Esophagus muscularis mucosa (tissue), 3 donors: ENCODE measurements around the gene PRKX.

Experiments
- POLR2A ChIP-seq: fragments of 450-650 bp; IDR thresholded peaks from one replicate; pipeline ENCODE4 v1.6.1; 2017; ENCODE audit warnings: antibody characterized with exemption, moderate library complexity, mild to moderate bottlenecking, low read depth
- POLR2AphosphoS5 ChIP-seq, 2 donors: sonication (generic); formaldehyde crosslinking; IDR thresholded peaks; one replicate each; pipeline ENCODE4 v1.6.1; 2017; ENCODE audit warnings: antibody characterized with exemption in 2 of 2
- TF ChIP-seq, protein P1 (sequence below), 3 experiments: fragments of 200-600 bp in 2 of 3; fragments of 450-650 bp in 1 of 3; sonication (generic) in 2 of 3; IDR thresholded peaks; one replicate each; pipeline ENCODE4 v1.5.1; 2017 to 2019; ENCODE audit warnings: antibody characterized with exemption in 3 of 3, mild to moderate bottlenecking in 2 of 3, moderate library complexity in 1 of 3

DNA sequence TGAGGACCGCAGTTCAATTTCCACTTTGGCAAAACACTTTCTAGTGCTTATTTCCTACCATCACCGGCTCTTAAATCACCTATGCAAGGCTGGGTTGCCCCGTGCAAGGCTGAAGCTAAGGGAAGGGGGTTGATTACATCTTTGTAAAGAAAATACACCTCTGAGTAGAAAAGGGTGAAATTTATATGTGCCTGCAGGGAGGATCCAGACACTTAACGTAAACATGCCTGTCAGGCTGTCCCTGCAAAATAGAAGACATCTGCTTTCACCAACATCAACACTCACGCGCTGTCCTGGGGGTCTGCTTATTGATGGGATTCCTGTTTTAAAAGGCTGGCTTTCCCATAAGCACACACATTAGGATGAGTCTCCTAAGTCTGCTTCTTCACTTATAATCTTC is 92.0 kb downstream of the PRKX start:
- TF ChIP-seq, protein P1, sequence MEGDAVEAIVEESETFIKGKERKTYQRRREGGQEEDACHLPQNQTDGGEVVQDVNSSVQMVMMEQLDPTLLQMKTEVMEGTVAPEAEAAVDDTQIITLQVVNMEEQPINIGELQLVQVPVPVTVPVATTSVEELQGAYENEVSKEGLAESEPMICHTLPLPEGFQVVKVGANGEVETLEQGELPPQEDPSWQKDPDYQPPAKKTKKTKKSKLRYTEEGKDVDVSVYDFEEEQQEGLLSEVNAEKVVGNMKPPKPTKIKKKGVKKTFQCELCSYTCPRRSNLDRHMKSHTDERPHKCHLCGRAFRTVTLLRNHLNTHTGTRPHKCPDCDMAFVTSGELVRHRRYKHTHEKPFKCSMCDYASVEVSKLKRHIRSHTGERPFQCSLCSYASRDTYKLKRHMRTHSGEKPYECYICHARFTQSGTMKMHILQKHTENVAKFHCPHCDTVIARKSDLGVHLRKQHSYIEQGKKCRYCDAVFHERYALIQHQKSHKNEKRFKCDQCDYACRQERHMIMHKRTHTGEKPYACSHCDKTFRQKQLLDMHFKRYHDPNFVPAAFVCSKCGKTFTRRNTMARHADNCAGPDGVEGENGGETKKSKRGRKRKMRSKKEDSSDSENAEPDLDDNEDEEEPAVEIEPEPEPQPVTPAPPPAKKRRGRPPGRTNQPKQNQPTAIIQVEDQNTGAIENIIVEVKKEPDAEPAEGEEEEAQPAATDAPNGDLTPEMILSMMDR (IDR thresholded peaks at IDR 0.05) = no peak
- TF ChIP-seq POLR2AphosphoS5 (IDR thresholded peaks at IDR 0.05) (no peak), POLR2A (no peak)
